GM18868 (cell line): ENCODE measurements around the gene AUTS2.

Experiments used
- ATAC-seq: cut with Tn5 transposase; IDR thresholded peaks from one replicate; pipeline ENCODE4 v1.9.1; 2021; ENCODE audit warnings: mild to moderate bottlenecking, moderate library complexity; ENCODE audit not compliant: unreplicated experiment

The AUTS2 gene

GRCh38 chr7:69873512-69873911 is 275.2 kb downstream of the AUTS2 start:
- no peak for ATAC-seq

GRCh38 chr7:69878015-69878414 is 279.7 kb downstream of the AUTS2 start:
- ATAC-seq: no peak

GRCh38 chr7:69878591-69878990 is 280.3 kb downstream of the AUTS2 start:
- no peak for ATAC-seq

- no peak for ATAC-seq
Observed at GRCh38 chr7:69879989-69880388, 281.7 kb downstream of the AUTS2 start.

GRCh38 chr7:69880840-69881239 is 282.6 kb downstream of the AUTS2 start:
- ATAC-seq: no peak

- ATAC-seq: peak; percentile 79
Observed at GRCh38 chr7:69882269-69882668, 284.0 kb downstream of the AUTS2 start.

GRCh38 chr7:69883399-69883891 is 285.2 kb downstream of the AUTS2 start:
- no peak for ATAC-seq

GRCh38 chr7:69885431-69885830 is 287.2 kb downstream of the AUTS2 start:
- no peak for ATAC-seq

- peak; percentile 86 for ATAC-seq
Observed at GRCh38 chr7:69889338-69889975, 291.2 kb downstream of the AUTS2 start.

- no peak for ATAC-seq
Observed at GRCh38 chr7:69889976-69890351, 291.7 kb downstream of the AUTS2 start.

GRCh38 chr7:69892790-69893189 is 294.5 kb downstream of the AUTS2 start:
- ATAC-seq: no peak

GRCh38 chr7:69893906-69894305 is 295.6 kb downstream of the AUTS2 start:
- ATAC-seq: no peak

- ATAC-seq: no peak
Observed at GRCh38 chr7:69895446-69895845, 297.2 kb downstream of the AUTS2 start.

- no peak for ATAC-seq
Observed at GRCh38 chr7:69896121-69896520, 297.8 kb downstream of the AUTS2 start.

GRCh38 chr7:69898189-69898588 is 299.9 kb downstream of the AUTS2 start:
- ATAC-seq: peak; percentile 93

GRCh38 chr7:69903410-69903809 is 305.1 kb downstream of the AUTS2 start:
- no peak for ATAC-seq

GRCh38 chr7:69906283-69906995 is 308.2 kb downstream of the AUTS2 start:
- ATAC-seq: peak; percentile 94

GRCh38 chr7:69907720-69908119 is 309.4 kb downstream of the AUTS2 start:
- no peak for ATAC-seq

- no peak for ATAC-seq
Observed at GRCh38 chr7:69908454-69908853, 310.2 kb downstream of the AUTS2 start.

GRCh38 chr7:69910150-69910549 is 311.9 kb downstream of the AUTS2 start:
- ATAC-seq: no peak

GRCh38 chr7:69911337-69911736 is 313.1 kb downstream of the AUTS2 start:
- ATAC-seq: no peak

- no peak for ATAC-seq
Observed at GRCh38 chr7:69912141-69912540, 313.9 kb downstream of the AUTS2 start.
